Choroid plexus epithelial cell (primary cell): ENCODE results near the gene NYNRIN.

Source experiments
- DNase-seq: peaks from one replicate; pipeline ENCODE4 v3.0.0-alpha.2; 2010; ENCODE audit warnings: low read depth
- H3K4me3 ChIP-seq: 2 replicates; pipeline ENCODE4 v1.5.1; 2011; ENCODE audit warnings: low read depth, mild to moderate bottlenecking, control low read depth, low read length, moderate library complexity
- TF ChIP-seq, protein P1 (sequence below): conservative IDR thresholded peaks from 2 replicates; pipeline ENCODE4 v1.5.1; 2011; ENCODE audit warnings: low read depth, mild to moderate bottlenecking, control low read depth, inconsistent platforms, low read length, moderate library complexity

NYNRIN gene

GRCh38 chr14:24378327-24378726 lies 20.5 kb upstream of the NYNRIN start:
- no peak for DNase-seq
- TF ChIP-seq, protein P1, sequence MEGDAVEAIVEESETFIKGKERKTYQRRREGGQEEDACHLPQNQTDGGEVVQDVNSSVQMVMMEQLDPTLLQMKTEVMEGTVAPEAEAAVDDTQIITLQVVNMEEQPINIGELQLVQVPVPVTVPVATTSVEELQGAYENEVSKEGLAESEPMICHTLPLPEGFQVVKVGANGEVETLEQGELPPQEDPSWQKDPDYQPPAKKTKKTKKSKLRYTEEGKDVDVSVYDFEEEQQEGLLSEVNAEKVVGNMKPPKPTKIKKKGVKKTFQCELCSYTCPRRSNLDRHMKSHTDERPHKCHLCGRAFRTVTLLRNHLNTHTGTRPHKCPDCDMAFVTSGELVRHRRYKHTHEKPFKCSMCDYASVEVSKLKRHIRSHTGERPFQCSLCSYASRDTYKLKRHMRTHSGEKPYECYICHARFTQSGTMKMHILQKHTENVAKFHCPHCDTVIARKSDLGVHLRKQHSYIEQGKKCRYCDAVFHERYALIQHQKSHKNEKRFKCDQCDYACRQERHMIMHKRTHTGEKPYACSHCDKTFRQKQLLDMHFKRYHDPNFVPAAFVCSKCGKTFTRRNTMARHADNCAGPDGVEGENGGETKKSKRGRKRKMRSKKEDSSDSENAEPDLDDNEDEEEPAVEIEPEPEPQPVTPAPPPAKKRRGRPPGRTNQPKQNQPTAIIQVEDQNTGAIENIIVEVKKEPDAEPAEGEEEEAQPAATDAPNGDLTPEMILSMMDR = no peak
- H3K4me3 ChIP-seq = no peak overlapping the region

DNA sequence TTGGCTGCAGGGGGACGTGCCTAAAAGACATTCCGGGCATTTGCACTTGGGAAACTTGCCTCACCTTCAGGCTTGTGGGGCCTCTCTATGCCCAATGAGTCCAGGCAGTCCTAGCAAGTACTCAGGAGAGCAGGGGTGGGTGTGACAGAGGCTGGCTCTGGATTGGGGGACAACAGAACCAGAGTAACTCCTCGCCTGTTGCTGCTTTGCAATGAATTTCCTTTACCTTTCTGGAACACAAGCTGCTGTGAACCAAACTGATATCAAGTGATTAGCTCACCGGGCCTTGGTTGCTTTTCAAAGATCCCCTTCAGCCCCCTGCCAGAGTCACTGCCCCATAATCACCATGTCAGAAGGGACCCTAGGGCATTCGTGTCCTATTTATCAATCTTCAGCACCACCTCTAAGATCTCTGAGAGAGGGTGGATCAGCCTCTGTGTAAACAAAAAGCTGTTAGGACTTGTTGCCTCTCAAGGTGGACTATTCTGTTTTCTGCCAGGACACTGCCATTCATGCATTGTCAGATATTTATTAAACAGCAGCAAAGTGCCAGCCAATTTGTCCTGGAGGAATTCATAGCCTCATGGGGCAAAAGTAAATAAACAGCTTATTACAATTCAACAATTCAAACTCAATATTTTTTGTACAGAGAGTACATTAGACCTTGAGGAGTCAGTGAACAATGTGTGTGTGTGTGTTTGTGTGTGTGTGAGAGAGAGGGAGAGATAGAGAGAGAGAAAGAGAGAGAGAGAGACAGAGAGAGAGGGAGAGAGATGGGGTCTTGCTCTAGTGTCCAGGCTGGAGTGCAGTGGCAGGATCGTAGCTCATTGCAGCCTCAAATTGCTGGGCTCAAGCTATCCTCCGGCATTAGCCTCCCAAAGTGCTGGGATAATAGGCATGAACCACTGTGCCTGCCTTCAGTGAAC lies 19.6 kb upstream of the NYNRIN start:
- no peak for DNase-seq
- no peak overlapping the region for H3K4me3 ChIP-seq
- TF ChIP-seq, protein P1 = no peak

DNA sequence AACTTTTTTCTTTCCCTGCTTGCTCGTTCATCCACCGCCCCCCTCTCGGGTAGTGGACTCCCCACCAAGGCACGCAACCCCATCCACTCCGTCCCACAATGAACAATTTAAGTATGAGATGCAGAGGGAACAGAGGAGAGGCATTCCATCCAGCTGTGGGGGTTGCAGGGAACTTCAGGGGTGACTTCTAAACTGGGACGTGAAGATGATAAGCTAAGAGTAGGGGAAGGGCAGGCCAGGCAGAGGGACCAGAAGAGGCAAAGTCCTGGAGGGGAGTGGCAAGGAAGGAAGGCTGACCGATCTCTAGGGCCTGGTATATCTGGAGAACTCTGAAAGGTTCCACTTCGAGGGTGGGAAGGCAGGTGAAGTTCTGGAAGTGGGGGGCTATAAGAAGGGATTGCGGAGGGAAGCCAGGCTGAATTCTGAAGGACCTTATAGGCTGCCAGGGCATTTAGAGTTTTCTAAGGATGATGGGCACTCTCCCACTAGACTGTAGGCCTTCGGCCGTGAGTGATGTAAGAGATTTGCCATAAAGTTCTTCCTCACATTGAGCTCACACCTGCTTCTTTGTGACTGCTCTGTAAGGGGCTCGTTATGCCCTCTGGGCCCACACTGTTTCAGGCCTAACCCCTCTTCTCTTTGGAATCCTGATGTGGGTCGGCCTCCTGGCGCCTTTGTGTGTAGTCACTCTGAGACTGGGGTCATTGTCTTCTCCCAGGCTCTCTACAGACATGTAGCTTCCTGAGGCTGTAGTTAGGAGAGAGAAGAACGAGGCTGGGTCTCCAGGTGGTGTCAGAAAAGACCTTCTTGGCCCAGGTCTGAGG lies 18.7 kb upstream of the NYNRIN start:
- TF ChIP-seq, protein P1 = no peak
- no peak overlapping the region for H3K4me3 ChIP-seq
- DNase-seq = no peak

DNA sequence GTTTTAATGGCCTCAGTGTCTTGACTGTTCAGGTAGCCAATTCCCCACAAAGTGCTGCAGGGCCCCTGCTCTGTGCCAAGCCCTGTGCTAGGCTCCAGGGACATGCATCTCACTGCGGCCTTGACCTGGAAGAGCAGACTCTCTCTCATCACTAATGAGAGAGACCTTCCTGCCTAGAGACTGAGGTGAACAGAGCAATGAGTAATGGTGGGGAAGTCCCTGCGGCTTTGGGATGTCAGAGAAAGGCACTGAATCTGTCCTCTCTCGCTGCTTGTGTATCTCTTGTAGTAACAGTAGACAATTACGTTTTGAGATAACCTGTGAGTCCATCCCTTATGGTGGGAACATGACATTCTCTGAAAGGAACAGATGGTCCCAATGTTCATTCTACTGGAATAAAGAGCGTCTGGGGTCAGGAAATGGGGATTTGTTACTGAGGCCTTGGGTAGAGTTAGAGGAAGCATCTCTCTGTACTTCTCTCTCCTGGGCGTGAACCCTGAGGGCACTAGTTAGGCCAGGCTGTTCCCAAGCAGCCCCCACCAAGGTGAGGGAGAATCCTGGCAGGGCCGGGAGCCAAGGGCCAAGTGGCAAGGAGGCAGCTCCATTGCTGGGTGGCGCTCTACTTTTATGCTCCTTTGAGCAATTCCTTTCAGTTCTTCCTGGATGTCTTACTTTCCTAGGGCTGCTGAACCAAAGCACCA lies 17.3 kb upstream of the NYNRIN start:
- peak; percentile 51 for DNase-seq
- no peak overlapping the region for H3K4me3 ChIP-seq
- TF ChIP-seq, protein P1 = no peak

DNA sequence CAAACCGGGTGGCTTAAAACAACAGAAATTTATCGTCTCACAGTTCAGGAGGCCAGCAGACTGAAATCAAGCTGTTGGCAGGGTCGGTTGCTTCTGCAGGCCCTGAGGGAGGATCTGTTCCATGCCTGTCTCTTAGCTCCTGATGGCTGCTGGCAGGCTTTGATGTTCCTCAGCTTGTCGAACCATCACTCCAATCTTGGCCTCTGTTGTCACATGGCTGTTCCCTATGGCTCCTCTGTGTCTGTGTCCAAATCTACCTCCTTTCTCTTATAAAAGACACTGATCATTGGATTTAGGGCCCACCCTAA lies 16.8 kb upstream of the NYNRIN start:
- TF ChIP-seq, protein P1 = no peak
- no peak for DNase-seq
- no peak overlapping the region for H3K4me3 ChIP-seq

DNA sequence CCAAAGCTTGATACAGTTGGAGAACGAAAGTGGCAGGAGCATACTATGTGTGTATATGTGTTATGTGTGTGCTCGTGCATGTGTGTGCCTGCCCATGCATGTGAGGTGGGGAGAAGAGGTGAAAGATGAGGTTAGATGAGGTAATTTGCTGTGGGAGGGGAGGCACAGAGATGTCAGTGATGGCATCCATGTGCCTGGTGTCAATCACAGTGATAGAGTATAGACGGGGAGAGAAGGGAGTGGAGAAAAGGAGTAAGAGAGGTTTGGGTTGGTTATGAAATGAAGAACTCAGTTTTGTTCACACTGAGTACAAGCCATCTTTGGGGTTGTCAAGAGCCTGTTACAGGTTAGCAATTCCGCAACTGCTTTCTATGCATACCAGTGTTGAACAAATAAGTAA lies 14.6 kb upstream of the NYNRIN start:
- DNase-seq = no peak
- no peak overlapping the region for H3K4me3 ChIP-seq
- TF ChIP-seq, protein P1 = no peak
